Esophagus (tissue), 2 donors: ENCODE results near the gene TAF1A. TPM values are rescaled to one million over a fixed set of nuclear protein-coding genes. Genes with fewer than 3 reads are reported as not detected.

Source experiments
- H3K27ac ChIP-seq, 2 donors: one replicate each; pipeline ENCODE4 v1.5.1; 2013; ENCODE audit warnings: low read depth in 2 of 2, mild to moderate bottlenecking in 2 of 2, inconsistent platforms in 1 of 2, low read length in 1 of 2, moderate library complexity in 1 of 2
- H3K27me3 ChIP-seq, 2 donors: one replicate each; pipeline ENCODE4 v1.6.1; 2013; ENCODE audit warnings: low read length in 2 of 2, control low read depth in 1 of 2, mild to moderate bottlenecking in 1 of 2; ENCODE audit not compliant: insufficient read depth in 2 of 2, control insufficient read depth in 1 of 2
- H3K36me3 ChIP-seq, 2 donors: one replicate each; pipeline ENCODE4 v1.6.1; 2013; ENCODE audit warnings: low read length in 1 of 2; ENCODE audit not compliant: control insufficient read depth in 2 of 2, insufficient read depth in 2 of 2
- H3K4me1 ChIP-seq, 2 donors: one replicate each; pipeline ENCODE4 v1.6.1; 2013; ENCODE audit warnings: low read length in 1 of 2; ENCODE audit not compliant: control insufficient read depth in 2 of 2, insufficient read depth in 2 of 2
- H3K4me3 ChIP-seq, 2 donors: one replicate each; pipeline ENCODE4 v1.5.1; 2013; ENCODE audit warnings: low read length in 2 of 2, mild to moderate bottlenecking in 2 of 2, low read depth in 1 of 2, moderate library complexity in 1 of 2
- H3K9me3 ChIP-seq, 2 donors: one replicate each; pipeline ENCODE4 v1.6.1; 2013; ENCODE audit warnings: mild to moderate bottlenecking in 2 of 2, low read depth in 1 of 2, low read length in 1 of 2, moderate library complexity in 1 of 2; ENCODE audit not compliant: control insufficient read depth in 2 of 2, insufficient read depth in 1 of 2
- WGBS, 2 donors: extraction: QIAGEN DNeasy Blood & Tissue Kit; methylation state at CpG; one replicate each; pipeline ENCODE4 v1.1.7; 2013; 5-methylcytosine and 5-hydroxymethylcytosine counted together
- polyA plus RNA-seq, 2 donors: library from polyadenylated mRNA; stranded (reverse); fragments of 200-250 nt; gene quantifications; one replicate each; pipeline ENCODE4 v1.2.3, GENCODE V29; 2013
- donor health status: healthy with polysubstance abuse.
- donor health status: Bipolar disorder and iron deficiency.

TAF1A gene
- polyA plus RNA-seq, 2 donors = 1.2 to 2.2 TPM

DNA sequence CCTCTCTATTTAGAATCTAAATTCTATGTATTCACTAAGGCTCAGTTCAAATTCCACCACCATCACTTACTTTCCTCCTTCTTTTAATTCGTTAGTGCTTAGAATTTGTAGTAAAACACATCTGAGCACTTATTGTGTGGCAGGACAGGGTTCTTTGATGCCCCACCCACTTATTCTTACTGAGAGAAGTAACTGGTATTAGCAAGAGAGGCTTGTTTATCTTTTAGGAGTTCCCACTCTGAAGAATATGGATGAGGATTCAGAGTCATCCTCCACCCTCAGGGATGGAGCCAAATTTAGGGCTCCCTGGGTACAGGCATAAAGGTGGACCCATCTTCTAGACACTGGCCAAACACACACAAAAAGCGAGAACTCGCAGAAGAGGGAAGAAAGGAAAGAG is 11.5 kb upstream of the TAF1A start:
- Histone ChIP-seq H3K27me3 (no peaks in the 10 kb centered on the region), H3K4me3 (no peak overlapping the region), H3K27ac (no peak overlapping the region), H3K36me3 (no peaks in the 10 kb centered on the region), H3K4me1 (no peaks in the 10 kb centered on the region), H3K9me3 (no peaks in the 10 kb centered on the region)
- WGBS, 2 donors = 69 to 77% methylated on average over 3 of the region's 3 CpGs

DNA sequence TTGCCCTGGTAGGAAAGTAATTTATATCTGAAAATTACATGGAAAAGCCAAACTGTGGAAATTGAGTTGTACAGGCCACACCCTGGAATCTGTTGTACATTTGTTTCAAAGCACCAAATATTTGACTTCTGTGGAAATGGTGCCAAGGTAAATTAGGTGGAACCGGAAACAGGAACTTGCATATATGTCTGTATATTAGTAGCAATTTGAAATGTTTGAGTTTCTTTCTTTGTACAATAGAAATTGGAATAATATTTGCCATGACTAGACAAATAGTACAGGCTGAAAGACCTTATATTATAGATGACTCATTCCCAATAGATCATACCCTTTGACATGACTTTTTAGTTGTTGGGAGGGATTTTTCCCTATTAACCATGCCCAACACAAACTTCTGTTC is 10.5 kb upstream of the TAF1A start:
- Histone ChIP-seq H3K4me3 (no peak overlapping the region), H3K9me3 (no peaks in the 10 kb centered on the region), H3K27ac (no peak overlapping the region), H3K4me1 (no peaks in the 10 kb centered on the region), H3K27me3 (no peaks in the 10 kb centered on the region), H3K36me3 (no peaks in the 10 kb centered on the region)
- WGBS, 2 donors = 32 to 47% methylated on average over 1 of the region's 1 CpG

DNA sequence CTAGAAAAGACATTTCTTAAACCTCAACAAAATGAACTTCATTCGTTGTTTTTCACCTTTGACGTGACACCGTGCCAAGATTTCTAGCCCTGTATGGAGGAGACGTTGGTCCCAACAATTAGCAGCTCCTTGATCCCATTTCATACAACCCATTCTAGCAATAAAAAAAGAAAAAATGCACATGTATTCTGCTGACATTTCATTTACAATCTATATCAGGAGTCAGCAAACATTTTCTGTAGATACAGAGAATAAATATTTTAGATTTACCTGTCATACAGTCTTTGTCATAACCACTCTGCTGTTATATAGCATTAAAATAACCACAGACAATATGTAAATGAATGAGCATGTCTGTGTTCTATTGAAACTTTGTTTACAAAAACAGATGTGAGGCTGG is 7.0 kb upstream of the TAF1A start:
- H3K9me3 ChIP-seq = no peaks in the 10 kb centered on the region
- no peak overlapping the region for H3K4me3 ChIP-seq
- WGBS, 2 donors = 85 to 90% methylated on average over 4 of the region's 4 CpGs
- no peaks in the 10 kb centered on the region for H3K27me3 ChIP-seq
- H3K4me1 ChIP-seq = no peaks in the 10 kb centered on the region
- H3K27ac ChIP-seq = no peak overlapping the region
- H3K36me3 ChIP-seq = no peaks in the 10 kb centered on the region

DNA sequence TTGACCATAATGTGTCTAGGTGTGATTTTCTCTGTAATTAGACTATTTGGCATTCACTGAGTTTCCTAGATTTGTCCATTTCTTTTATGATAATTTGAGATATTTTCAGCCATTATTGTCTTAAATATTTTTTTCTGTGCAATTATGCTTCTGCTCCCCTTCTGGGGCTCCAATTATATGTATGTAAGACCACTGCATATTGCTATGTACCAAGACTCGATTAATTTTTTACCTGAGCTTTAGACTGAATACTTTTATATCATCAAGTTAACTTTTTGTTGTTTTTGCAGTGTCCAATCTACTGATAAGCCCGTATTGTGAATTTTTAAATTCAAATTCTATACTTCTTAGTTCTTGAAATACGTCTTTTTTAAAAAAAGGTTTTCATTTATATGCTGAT is 5.1 kb upstream of the TAF1A start:
- no peaks in the 10 kb centered on the region for H3K27me3 ChIP-seq
- no peak overlapping the region for H3K4me3 ChIP-seq
- H3K4me1 ChIP-seq = no peaks in the 10 kb centered on the region
- no peaks in the 10 kb centered on the region for H3K36me3 ChIP-seq
- no peak overlapping the region for H3K27ac ChIP-seq
- no peaks in the 10 kb centered on the region for H3K9me3 ChIP-seq
- WGBS, 2 donors = 91 to 94% methylated on average over 3 of the region's 3 CpGs

DNA sequence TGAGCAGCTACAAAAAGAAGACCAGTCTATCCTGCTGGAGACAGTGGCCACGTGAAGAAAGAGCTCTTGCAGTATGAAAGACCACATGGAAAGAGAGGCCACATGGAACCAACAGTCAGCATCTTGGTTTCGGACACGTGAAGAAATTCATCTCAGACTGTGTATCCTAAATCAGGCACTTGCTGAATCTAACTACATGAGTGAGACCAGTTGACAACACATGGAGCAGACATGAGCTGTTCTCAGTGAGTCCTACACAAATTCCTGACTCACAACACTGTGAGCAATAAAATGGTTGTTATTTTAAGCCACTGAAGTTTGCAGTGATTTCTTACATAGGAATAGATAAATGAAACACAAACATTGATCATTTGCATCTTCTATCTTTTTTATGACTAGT is 2.4 kb upstream of the TAF1A start:
- no peak overlapping the region for H3K4me3 ChIP-seq
- H3K36me3 ChIP-seq = no peaks in the 10 kb centered on the region
- H3K27me3 ChIP-seq = no peaks in the 10 kb centered on the region
- H3K4me1 ChIP-seq = peaks cover 0 to 2% of the 10 kb centered on the region in 2 donors
- no peaks in the 10 kb centered on the region for H3K9me3 ChIP-seq
- 82 to 89% methylated on average over 3 of the region's 3 CpGs for WGBS, 2 donors
- H3K27ac ChIP-seq = no peak overlapping the region

DNA sequence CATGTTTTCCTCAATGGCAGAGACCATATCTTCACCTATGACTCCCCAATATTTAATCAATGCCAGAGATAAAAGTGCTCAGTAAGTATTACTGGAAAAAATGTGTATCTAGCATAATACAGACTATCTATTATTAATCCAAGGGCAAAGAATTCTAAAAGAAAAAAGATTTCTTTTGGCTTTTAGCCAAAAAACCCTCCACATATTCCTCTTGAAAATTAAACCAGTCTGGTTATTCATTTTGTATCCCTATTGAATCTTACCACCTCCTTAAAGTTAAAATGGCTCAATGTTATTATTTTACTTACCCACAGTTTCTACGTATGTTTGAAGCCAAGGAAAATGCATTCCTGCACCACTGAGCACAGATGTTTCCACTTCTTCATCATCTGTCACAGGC is 1.6 kb downstream of the TAF1A start:
- Histone ChIP-seq H3K4me3 (no peak overlapping the region), H3K36me3 (no peaks in the 10 kb centered on the region), H3K9me3 (no peaks in the 10 kb centered on the region), H3K27me3 (no peaks in the 10 kb centered on the region), H3K27ac (no peak overlapping the region), H3K4me1 (peaks cover 0 to 2% of the 10 kb centered on the region in 2 donors)
- 75 to 81% methylated on average over 1 of the region's 1 CpG for WGBS, 2 donors

DNA sequence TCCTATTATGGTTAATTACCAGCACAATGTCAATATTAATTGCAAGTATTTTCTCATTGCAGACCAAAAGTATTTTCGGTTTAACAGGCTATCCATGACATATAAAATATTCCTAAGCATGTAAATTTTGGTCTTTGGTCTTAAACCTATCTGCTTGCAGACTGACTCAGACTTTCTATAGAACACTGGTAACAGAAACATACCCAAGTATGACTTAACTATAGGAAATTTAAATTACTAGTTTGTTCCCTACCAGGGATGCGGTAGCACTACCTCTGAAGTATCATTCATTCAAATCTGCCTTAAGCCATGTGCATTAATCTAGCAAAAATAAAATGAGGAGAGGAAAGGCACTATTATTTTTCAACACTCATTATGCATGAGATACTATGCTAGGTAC is 2.9 kb downstream of the TAF1A start:
- Histone ChIP-seq H3K4me1 (peaks cover 0 to 2% of the 10 kb centered on the region in 2 donors), H3K27ac (no peak overlapping the region), H3K27me3 (no peaks in the 10 kb centered on the region), H3K9me3 (no peaks in the 10 kb centered on the region), H3K36me3 (no peaks in the 10 kb centered on the region), H3K4me3 (no peak overlapping the region)
- WGBS, 2 donors = 90 to 92% methylated on average over 2 of the region's 2 CpGs

DNA sequence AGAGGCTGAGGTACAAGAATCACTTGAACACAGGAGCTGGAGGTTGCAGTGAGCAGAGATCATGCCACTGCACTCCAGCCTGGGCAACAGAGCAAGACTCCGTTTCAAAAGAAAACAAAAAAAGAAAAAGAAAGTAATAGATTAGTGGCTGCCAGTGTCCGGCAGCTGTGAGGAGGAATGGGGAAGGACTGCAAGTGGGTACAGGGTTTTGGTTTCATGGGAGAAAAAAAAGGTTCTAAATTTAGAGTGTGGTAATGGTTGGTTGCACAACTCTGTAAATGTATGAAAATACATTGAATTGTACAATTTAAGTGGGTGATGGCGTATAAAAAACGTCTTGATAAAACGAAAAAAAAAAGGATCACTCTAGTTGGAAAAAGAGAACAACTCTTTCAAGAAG is 6.7 kb downstream of the TAF1A start:
- WGBS, 2 donors = 82 to 86% methylated on average over 5 of the region's 5 CpGs
- Histone ChIP-seq H3K36me3 (no peaks in the 10 kb centered on the region), H3K4me1 (no peaks in the 10 kb centered on the region), H3K9me3 (no peaks in the 10 kb centered on the region), H3K27ac (no peak overlapping the region), H3K27me3 (no peaks in the 10 kb centered on the region), H3K4me3 (no peak overlapping the region)

DNA sequence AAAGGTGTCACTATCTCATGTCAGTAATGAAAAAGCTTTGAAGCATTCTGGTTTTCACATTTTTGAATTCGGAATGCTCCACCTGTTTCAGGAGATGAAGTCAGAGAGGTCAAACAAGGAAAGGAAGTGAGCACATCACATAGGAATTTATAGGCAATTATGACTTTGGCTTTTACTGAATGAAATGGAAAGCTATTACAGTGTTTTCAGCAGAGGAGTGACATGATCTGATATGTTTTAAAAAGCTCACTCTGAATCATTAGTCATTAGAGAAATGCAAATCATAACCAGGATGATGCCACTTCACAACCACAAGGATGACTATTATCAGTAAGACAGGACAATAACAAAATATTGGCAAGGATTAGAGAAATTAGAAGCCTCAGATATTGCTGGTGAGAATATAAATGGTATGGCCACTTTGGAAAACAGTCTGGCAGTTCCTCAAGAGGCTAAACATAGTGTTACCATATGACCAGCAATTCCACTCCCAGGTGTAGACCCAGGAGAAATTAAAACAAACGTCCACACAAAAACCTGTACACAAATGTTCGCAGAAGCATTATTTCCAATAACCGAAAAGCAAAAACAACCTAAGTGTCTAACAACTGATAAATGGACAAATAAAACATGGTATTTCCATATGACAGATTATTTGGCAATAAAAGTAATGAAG is 7.5 kb downstream of the TAF1A start:
- Histone ChIP-seq H3K4me3 (no peak overlapping the region), H3K27me3 (no peaks in the 10 kb centered on the region), H3K27ac (no peak overlapping the region), H3K9me3 (no peaks in the 10 kb centered on the region), H3K36me3 (no peaks in the 10 kb centered on the region), H3K4me1 (no peaks in the 10 kb centered on the region)
- 84 to 85% methylated on average over 4 of the region's 4 CpGs for WGBS, 2 donors

DNA sequence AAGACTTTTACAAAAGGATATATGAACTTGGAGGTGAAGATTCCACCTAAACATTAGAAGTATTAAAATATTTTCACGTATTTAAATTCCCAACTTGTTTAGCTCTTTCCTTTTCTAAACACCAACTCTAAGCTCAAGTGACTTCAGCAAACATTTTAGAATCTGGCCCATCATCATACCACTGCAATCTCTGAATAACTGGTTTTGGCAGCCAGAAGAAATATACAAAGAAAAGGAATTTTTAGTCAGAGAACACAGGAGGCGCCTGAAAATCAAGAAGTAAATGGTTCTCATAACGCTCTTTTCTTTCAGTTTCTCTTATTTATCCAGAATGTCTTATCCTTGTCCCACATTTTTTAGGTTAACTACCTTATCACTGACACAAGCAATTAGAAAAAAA is 10.4 kb downstream of the TAF1A start:
- no peak overlapping the region for H3K4me3 ChIP-seq
- H3K36me3 ChIP-seq = peaks cover 0 to 3% of the 10 kb centered on the region in 2 donors
- H3K4me1 ChIP-seq = no peaks in the 10 kb centered on the region
- WGBS, 2 donors = 95 to 96% methylated on average over 3 of the region's 3 CpGs
- no peaks in the 10 kb centered on the region for H3K27me3 ChIP-seq
- no peak overlapping the region for H3K27ac ChIP-seq
- no peaks in the 10 kb centered on the region for H3K9me3 ChIP-seq
